Natural killer cell (primary cell): ENCODE data around the gene CENPB. TPM values are rescaled to one million over a fixed set of nuclear protein-coding genes. Genes with fewer than 3 reads are reported as not detected.

Experiments
- ATAC-seq, 3 donors: fragments of 150-1000 bp in 2 of 3; fragments of 200-7000 bp in 1 of 3; cut with Tn5 transposase; 1 replicate in 1 of 3; 2 replicates in 2 of 3; pipeline ENCODE4 v1.10.0; 2021; ENCODE audit warnings: mild to moderate bottlenecking in 2 of 3, moderate library complexity in 2 of 3
- DNase-seq, 2 donors: peaks; one replicate each; pipeline versions ENCODE4 v3.0.0 to v3.0.0-alpha.2; 2013 to 2021; ENCODE audit warnings: mixed read lengths in 1 of 2
- H3K27ac ChIP-seq: one replicate; pipeline ENCODE4 v1.5.1; 2013; ENCODE audit warnings: mild to moderate bottlenecking, low read length
- H3K27me3 ChIP-seq: one replicate; pipeline ENCODE4 v1.6.1; 2013; ENCODE audit warnings: low read length; ENCODE audit not compliant: control insufficient read depth, insufficient read depth
- H3K36me3 ChIP-seq: one replicate; pipeline ENCODE4 v1.6.1; 2013; ENCODE audit warnings: low read length; ENCODE audit not compliant: control insufficient read depth, insufficient read depth
- H3K4me1 ChIP-seq: one replicate; pipeline ENCODE4 v1.6.1; 2013; ENCODE audit warnings: low read length; ENCODE audit not compliant: control insufficient read depth, insufficient read depth
- H3K4me3 ChIP-seq: one replicate; pipeline ENCODE4 v1.5.1; 2013; ENCODE audit warnings: low read length
- H3K9me3 ChIP-seq: one replicate; pipeline ENCODE4 v1.6.1; 2013; ENCODE audit warnings: low read length; ENCODE audit not compliant: control insufficient read depth, insufficient read depth
- H3K27ac Mint-ChIP-seq, 2 donors: one replicate each; pipeline ENCODE4 v1.8.0; 2022; ENCODE audit warnings: mild to moderate bottlenecking in 2 of 2, mixed read lengths in 2 of 2, moderate library complexity in 1 of 2
- H3K27me3 Mint-ChIP-seq, 2 donors: one replicate each; pipeline ENCODE4 v1.8.0; 2022; ENCODE audit warnings: low read depth in 2 of 2, mixed read lengths in 2 of 2
- H3K36me3 Mint-ChIP-seq: one replicate; pipeline ENCODE4 v1.8.0; 2022; ENCODE audit warnings: mixed read lengths
- H3K4me1 Mint-ChIP-seq, 2 donors: one replicate each; pipeline ENCODE4 v1.8.0; 2022; ENCODE audit warnings: mixed read lengths in 2 of 2
- H3K4me3 Mint-ChIP-seq: one replicate; pipeline ENCODE4 v1.8.0; 2022; ENCODE audit warnings: mild to moderate bottlenecking, moderate library complexity, mixed read lengths
- H3K9me3 Mint-ChIP-seq, 2 donors: one replicate each; pipeline ENCODE4 v1.8.0; 2022; ENCODE audit warnings: mixed read lengths in 2 of 2
- CTCF ChIP-seq: fragments of 200-600 bp; IDR thresholded peaks from one replicate; pipeline ENCODE4 v1.8.0; 2022; ENCODE audit warnings: antibody characterized with exemption
- WGBS: methylation state at CpG from one replicate; pipeline ENCODE4 v1.1.7; 2013; ENCODE audit warnings: missing lambda C conversion rate; ENCODE audit not compliant: insufficient coverage; 5-methylcytosine and 5-hydroxymethylcytosine counted together
- intact Hi-C: fragments of 100-400 bp; cut with micrococcal nuclease; formaldehyde crosslinking; loops from one replicate; pipeline ENCODE4 v1.14.2; 2022
- total RNA-seq, 4 donors: library from RNA; stranded (reverse); fragments of 120-200 nt in 1 of 4; gene quantifications; one replicate each; pipeline versions ENCODE4 v1.2.3 to v1.2.4, GENCODE V29; 2013 to 2022

The CENPB gene
- total RNA-seq, 3 donors from 2014 or later (not counting 1 experiment from before 2014, with no cell fraction given), result 46.7 to 62.6 (median 55.4) TPM

- peak overlapping the region; percentile 83 to 94 for H3K27ac Mint-ChIP-seq
- intact Hi-C loops, result loop anchor here (1.0 kb wide), 2 partner anchors 27 to 52 kb away; partner anchors contain the start of gene AP5S1
- Histone ChIP-seq H3K27ac (peak overlapping the region; percentile 98), H3K4me1 (peaks cover 45% of the 10 kb centered on the region), H3K9me3 (no peaks in the 10 kb centered on the region), H3K4me3 (peak overlapping the region; percentile 91), H3K27me3 (no peaks in the 10 kb centered on the region), H3K36me3 (no peaks in the 10 kb centered on the region)
- DNase-seq (peak; percentile 67 to 94), ATAC-seq (peak; percentile 41 to 55 (median 47))
- peak overlapping the region; percentile 88 for H3K4me3 Mint-ChIP-seq
- H3K27me3 Mint-ChIP-seq, result no peaks in the 10 kb centered on the region
- TF ChIP-seq CTCF, result peak; percentile 53
- WGBS, result 3% methylated on average over 51 of the region's 51 CpGs
- no peaks in the 10 kb centered on the region for H3K36me3 Mint-ChIP-seq
- no peaks in the 10 kb centered on the region for H3K9me3 Mint-ChIP-seq
- H3K4me1 Mint-ChIP-seq, result peaks cover 5 to 33% of the 10 kb centered on the region in 2 donors
These were observed 18.0 kb downstream of the CENPB start for GRCh38 chr20:3768342-3769130.

- no peaks in the 10 kb centered on the region for H3K9me3 Mint-ChIP-seq
- under 1% methylated on average over 80 of the region's 80 CpGs for WGBS
- H3K4me3 ChIP-seq, result peak within 1 kb of the TSS; percentile 91
- intact Hi-C loops, result loop anchor here (1.0 kb wide), 2 partner anchors 28 to 53 kb away; partner anchors contain the start of gene AP5S1
- H3K27ac Mint-ChIP-seq, result peak within 1 kb of the TSS; percentile 83 to 94
- H3K36me3 Mint-ChIP-seq, result no peaks in the 10 kb centered on the region
- peaks cover 45% of the 10 kb centered on the region for H3K4me1 ChIP-seq
- peak within 1 kb of the TSS; percentile 88 for H3K4me3 Mint-ChIP-seq
- no peaks in the 10 kb centered on the region for H3K36me3 ChIP-seq
- peak; percentile 96 to 98 for DNase-seq
- no peak for TF ChIP-seq CTCF
- H3K9me3 ChIP-seq, result no peaks in the 10 kb centered on the region
- no peaks in the 10 kb centered on the region for H3K27me3 ChIP-seq
- peak within 1 kb of the TSS; percentile 98 for H3K27ac ChIP-seq
- peak; percentile 87 to 96 (median 91) for ATAC-seq
- H3K4me1 Mint-ChIP-seq, result peaks cover 5 to 33% of the 10 kb centered on the region in 2 donors
- H3K27me3 Mint-ChIP-seq, result no peaks in the 10 kb centered on the region
These were observed 18.9 kb downstream of the CENPB start, which contains the start of gene ADISSP for GRCh38 chr20:3767427-3768341. TSS of gene ADISSP (minus strand) at chr20:3767753. CDS start at chr20:3760100, 7,653 bp downstream.

- ATAC-seq (no peak), DNase-seq (peak in 1 of 2 donors; percentile 54)
- H3K4me3 ChIP-seq, result peak overlapping the region; percentile 81
- no peaks in the 10 kb centered on the region for H3K36me3 Mint-ChIP-seq
- intact Hi-C loops, result no loop called here
- H3K27me3 ChIP-seq, result no peaks in the 10 kb centered on the region
- H3K27ac ChIP-seq, result no peak overlapping the region
- no peaks in the 10 kb centered on the region for H3K9me3 Mint-ChIP-seq
- peaks cover 45% of the 10 kb centered on the region for H3K4me1 ChIP-seq
- peak overlapping the region; percentile 76 for H3K4me3 Mint-ChIP-seq
- H3K27ac Mint-ChIP-seq, result peak overlapping the region in 1 of 2 donors; percentile 94
- under 1% methylated on average over 20 of the region's 21 CpGs for WGBS
- peaks cover 5 to 33% of the 10 kb centered on the region in 2 donors for H3K4me1 Mint-ChIP-seq
- no peaks in the 10 kb centered on the region for H3K9me3 ChIP-seq
- no peaks in the 10 kb centered on the region for H3K36me3 ChIP-seq
- no peak for TF ChIP-seq CTCF
- no peaks in the 10 kb centered on the region for H3K27me3 Mint-ChIP-seq
These were observed 19.5 kb downstream of the CENPB start for GRCh38 chr20:3767110-3767426.
